Keratinocyte (primary cell): Measurements from ENCODE around the gene MAD1L1. TPM values are rescaled to one million over a fixed set of nuclear protein-coding genes. Genes with fewer than 3 reads are reported as not detected.

Source experiments
- DNase-seq: peaks from one replicate; pipeline ENCODE4 v3.0.0-alpha.2; 2011; ENCODE audit warnings: low read depth, missing footprints, low spot score
- FAIRE-seq: peaks from 2 replicates; lab custom pipeline; 2011; peaks lifted over from hg19 to GRCh38; lab: Jason Lieb, UNC
- H2AFZ ChIP-seq: 2 replicates; pipeline ENCODE4 v1.6.0; 2012; ENCODE audit warnings: low read length, control low read depth, inconsistent platforms; ENCODE audit not compliant: control insufficient read depth
- H3K27ac ChIP-seq: 2 replicates; pipeline ENCODE4 v1.5.1; 2011; ENCODE audit warnings: low read length; ENCODE audit not compliant: control insufficient read depth, insufficient read depth
- H3K27me3 ChIP-seq: 3 replicates; pipeline ENCODE4 v1.6.0; 2011; ENCODE audit warnings: low read length; ENCODE audit not compliant: control insufficient read depth, insufficient read depth; ENCODE audit errors: extremely low read depth
- H3K36me3 ChIP-seq, 2 experiments: 2 replicates in 1 of 2; 3 replicates in 1 of 2; pipeline ENCODE4 v1.5.1; 2011; ENCODE audit warnings: low read length in 2 of 2, mild to moderate bottlenecking in 1 of 2; ENCODE audit not compliant: control insufficient read depth in 2 of 2, insufficient read depth in 2 of 2; ENCODE audit errors: extremely low read depth in 1 of 2
- H3K4me1 ChIP-seq: 3 replicates; pipeline ENCODE4 v1.5.1; 2011; ENCODE audit warnings: low read length; ENCODE audit not compliant: control insufficient read depth, insufficient read depth; ENCODE audit errors: extremely low read depth
- H3K4me2 ChIP-seq: 3 replicates; pipeline ENCODE4 v1.6.0; 2011; ENCODE audit warnings: low read depth, low read length; ENCODE audit not compliant: control insufficient read depth, insufficient read depth; ENCODE audit errors: extremely low read depth
- H3K4me3 ChIP-seq, 3 experiments: fragments of 200-600 bp in 1 of 3; sonication (generic) in 1 of 3; 2 replicates in 2 of 3; 3 replicates in 1 of 3; pipeline ENCODE4 v1.5.1; 2011 to 2016; ENCODE audit warnings: low read length in 3 of 3, mild to moderate bottlenecking in 3 of 3, control low read depth in 2 of 3, inconsistent platforms in 1 of 3, low read depth in 1 of 3, mixed read lengths in 1 of 3, mixed run types in 1 of 3, moderate library complexity in 1 of 3; ENCODE audit not compliant: control insufficient read depth in 2 of 3, insufficient read depth in 2 of 3; ENCODE audit errors: extremely low read depth in 1 of 3
- H3K79me2 ChIP-seq: 2 replicates; pipeline ENCODE4 v1.6.0; 2012; ENCODE audit warnings: low read length; ENCODE audit not compliant: control insufficient read depth, insufficient read depth
- H3K9ac ChIP-seq: 3 replicates; pipeline ENCODE4 v1.6.0; 2011; ENCODE audit warnings: low read length; ENCODE audit not compliant: control insufficient read depth, insufficient read depth; ENCODE audit errors: extremely low read depth
- H3K9me1 ChIP-seq: 3 replicates; pipeline ENCODE4 v1.6.0; 2011; ENCODE audit warnings: low read length; ENCODE audit not compliant: control insufficient read depth, insufficient read depth; ENCODE audit errors: extremely low read depth
- H3K9me3 ChIP-seq: 2 replicates; pipeline ENCODE4 v1.5.1; 2012; ENCODE audit warnings: low read depth, low read length; ENCODE audit not compliant: control insufficient read depth
- H4K20me1 ChIP-seq: 3 replicates; pipeline ENCODE4 v1.6.0; 2011; ENCODE audit warnings: low read length; ENCODE audit not compliant: control insufficient read depth, insufficient read depth; ENCODE audit errors: extremely low read depth
- EZH2 ChIP-seq: IDR thresholded peaks from one replicate; pipeline ENCODE4 v1.6.1; 2012; ENCODE audit warnings: inconsistent platforms, mild to moderate bottlenecking, low read length, moderate library complexity
- dilution Hi-C: fragments of 300-500 bp; cut with MboI; formaldehyde crosslinking; loops from one replicate; pipeline ENCODE4 v1.7.0; 2020; ENCODE audit warnings: low sequenced_read_pairs; ENCODE audit not compliant: extremely low pct_ligation_motif_present
- polyA plus RNA-seq, 5 experiments: library from polyadenylated mRNA; depleted of rRNA in 3 of 5; stranded (reverse) in 3 of 5; stranded (forward) in 1 of 5; unstranded in 1 of 5; fragments of >200 nt; gene quantifications; 1 replicate in 1 of 5; 2 replicates in 3 of 5; 3 replicates in 1 of 5; pipeline versions ENCODE4 v1.2.1 to v1.2.3, GENCODE V29; 2011 to 2012; ENCODE audit warnings: missing spikeins in 2 of 5, low read depth in 1 of 5, low replicate concordance in 1 of 5
- TF ChIP-seq, protein P1 (sequence below), 3 experiments: IDR thresholded peaks in 1 of 3; conservative IDR thresholded peaks in 1 of 3; optimal IDR thresholded peaks in 1 of 3; 2 replicates in 2 of 3; 3 replicates in 1 of 3; pipeline versions ENCODE3 to v1.5.1; 2011; ENCODE audit warnings: low read length in 3 of 3, mild to moderate bottlenecking in 3 of 3, moderate library complexity in 2 of 3, control low read depth in 1 of 3, inconsistent platforms in 1 of 3; ENCODE audit not compliant: insufficient read depth in 2 of 3; ENCODE audit errors: extremely low read depth in 1 of 3

Gene MAD1L1
- polyA plus RNA-seq, 1 donor (not counting 4 experiments of a cell fraction or from before 2014, with no cell fraction given) = 18.0 TPM

DNA sequence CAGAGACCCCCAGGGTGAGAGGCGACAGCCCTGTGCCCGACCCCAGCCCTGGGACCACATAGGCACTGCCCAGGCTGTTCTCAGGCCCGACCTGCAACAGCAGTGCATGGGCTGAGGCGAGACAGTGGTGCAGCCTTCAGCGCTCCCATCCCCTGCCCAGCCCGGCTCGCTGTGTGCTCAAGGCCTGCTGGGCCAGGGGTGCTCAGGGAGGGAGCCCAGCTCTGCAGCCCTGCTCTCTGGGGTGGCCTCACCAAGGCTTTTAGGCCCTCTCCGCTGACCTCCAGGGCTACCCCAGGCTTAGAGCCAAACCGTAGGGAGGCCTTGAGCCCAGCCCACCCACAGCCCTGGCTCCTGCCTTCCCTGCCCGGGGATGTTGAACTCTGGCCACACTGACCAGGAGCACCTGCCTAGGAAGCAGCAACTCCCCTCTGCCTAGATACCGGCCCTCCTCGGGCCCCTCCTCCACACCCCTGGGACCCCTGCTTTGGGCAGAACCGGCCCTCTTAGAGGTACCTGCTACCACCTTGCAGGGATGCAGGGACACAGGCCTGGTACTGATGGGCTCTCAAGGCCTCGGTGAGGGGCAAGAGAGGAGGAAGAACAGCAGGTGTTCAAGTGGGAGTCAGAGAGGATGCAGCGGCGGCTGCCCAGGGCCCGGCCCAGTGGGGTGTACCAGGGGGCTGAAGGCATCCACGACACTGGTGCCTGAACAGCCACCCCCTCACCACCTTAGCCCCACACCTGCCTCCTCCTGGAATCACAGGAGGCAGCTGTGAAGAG lies 331.1 kb downstream of the MAD1L1 start:
- H3K9ac ChIP-seq = no peak overlapping the region
- H4K20me1 ChIP-seq = no peaks in the 10 kb centered on the region
- dilution Hi-C loops = no loop called here
- no peaks in the 10 kb centered on the region for H3K27me3 ChIP-seq
- H3K36me3 ChIP-seq = peaks cover 5 to 9% of the 10 kb centered on the region in 2 experiments
- H2AFZ ChIP-seq = no peak overlapping the region
- H3K4me1 ChIP-seq = no peaks in the 10 kb centered on the region
- no peak overlapping the region for H3K4me3 ChIP-seq
- H3K4me2 ChIP-seq = no peak overlapping the region
- H3K9me1 ChIP-seq = no peaks in the 10 kb centered on the region
- no peak for FAIRE-seq
- H3K27ac ChIP-seq = no peak overlapping the region
- no peaks in the 10 kb centered on the region for H3K9me3 ChIP-seq
- H3K79me2 ChIP-seq = no peaks in the 10 kb centered on the region
- TF ChIP-seq, protein P1, sequence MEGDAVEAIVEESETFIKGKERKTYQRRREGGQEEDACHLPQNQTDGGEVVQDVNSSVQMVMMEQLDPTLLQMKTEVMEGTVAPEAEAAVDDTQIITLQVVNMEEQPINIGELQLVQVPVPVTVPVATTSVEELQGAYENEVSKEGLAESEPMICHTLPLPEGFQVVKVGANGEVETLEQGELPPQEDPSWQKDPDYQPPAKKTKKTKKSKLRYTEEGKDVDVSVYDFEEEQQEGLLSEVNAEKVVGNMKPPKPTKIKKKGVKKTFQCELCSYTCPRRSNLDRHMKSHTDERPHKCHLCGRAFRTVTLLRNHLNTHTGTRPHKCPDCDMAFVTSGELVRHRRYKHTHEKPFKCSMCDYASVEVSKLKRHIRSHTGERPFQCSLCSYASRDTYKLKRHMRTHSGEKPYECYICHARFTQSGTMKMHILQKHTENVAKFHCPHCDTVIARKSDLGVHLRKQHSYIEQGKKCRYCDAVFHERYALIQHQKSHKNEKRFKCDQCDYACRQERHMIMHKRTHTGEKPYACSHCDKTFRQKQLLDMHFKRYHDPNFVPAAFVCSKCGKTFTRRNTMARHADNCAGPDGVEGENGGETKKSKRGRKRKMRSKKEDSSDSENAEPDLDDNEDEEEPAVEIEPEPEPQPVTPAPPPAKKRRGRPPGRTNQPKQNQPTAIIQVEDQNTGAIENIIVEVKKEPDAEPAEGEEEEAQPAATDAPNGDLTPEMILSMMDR (optimal IDR thresholded peaks at IDR 0.05 in 1 of 3, IDR thresholded peaks at IDR 0.05 in 1 of 3, conservative IDR thresholded peaks at IDR 0.05 in 1 of 3; ENCODE audit: extremely low read depth in 1 of 3, insufficient read depth in 2 of 3, low read length in 3 of 3) = no peak
- no peak for TF ChIP-seq EZH2
- DNase-seq = no peak

DNA sequence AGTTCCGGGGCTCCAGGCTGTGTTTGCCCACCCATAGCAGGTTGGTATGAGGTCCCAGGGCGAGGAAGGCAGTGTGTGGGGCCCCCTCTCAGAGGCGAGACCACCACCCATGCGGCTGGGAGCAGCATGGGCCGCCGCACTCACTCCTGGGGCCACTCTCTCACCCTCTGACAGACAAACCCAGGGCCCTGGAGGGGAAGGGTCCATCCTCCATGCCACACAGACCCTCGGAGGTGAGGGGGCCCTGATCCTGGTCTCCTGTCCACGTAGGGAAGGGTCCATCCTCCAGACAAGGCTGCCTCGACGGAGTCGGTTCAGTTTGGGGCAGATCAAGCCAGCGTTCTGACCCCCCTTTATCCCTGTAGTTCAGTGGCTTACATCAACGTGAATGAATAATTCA lies 331.9 kb downstream of the MAD1L1 start:
- Histone ChIP-seq H2AFZ (no peak overlapping the region), H3K4me1 (no peaks in the 10 kb centered on the region), H4K20me1 (no peaks in the 10 kb centered on the region), H3K9ac (no peak overlapping the region), H3K79me2 (no peaks in the 10 kb centered on the region), H3K9me3 (no peaks in the 10 kb centered on the region), H3K4me3 (no peak overlapping the region), H3K27ac (no peak overlapping the region), H3K9me1 (no peaks in the 10 kb centered on the region), H3K36me3 (peaks cover 5 to 11% of the 10 kb centered on the region in 2 experiments), H3K4me2 (no peak overlapping the region), H3K27me3 (no peaks in the 10 kb centered on the region)
- FAIRE-seq = no peak
- dilution Hi-C loops = no loop called here
- TF ChIP-seq EZH2 = no peak
- TF ChIP-seq, protein P1 (optimal IDR thresholded peaks at IDR 0.05 in 1 of 3, IDR thresholded peaks at IDR 0.05 in 1 of 3, conservative IDR thresholded peaks at IDR 0.05 in 1 of 3; ENCODE audit: extremely low read depth in 1 of 3, insufficient read depth in 2 of 3, low read length in 3 of 3) = no peak
- DNase-seq = no peak
